IMR-90 (cell line): Measurements from ENCODE around the gene PLB1. TPM values are rescaled to one million over a fixed set of nuclear protein-coding genes. Genes with fewer than 3 reads are reported as not detected.

Source experiments
- ATAC-seq: fragments of 200-7000 bp; cut with Tn5 transposase; 2 replicates; pipeline ENCODE4 v1.9.1; 2020; ENCODE audit warnings: low read depth, mild to moderate bottlenecking, moderate library complexity
- BruUV-seq: library from RNA; stranded (reverse); fragments of 400-500 nt; replicated peaks from 2 replicates; lab custom pipeline; 2021; lab: Mats Ljungman, UMichigan
- CTCF ChIA-PET: fragments of 300-600 bp; formaldehyde crosslinking; extraction: SDS; loops from one replicate; lab custom pipeline; 2021; ENCODE audit warnings: antibody characterized with exemption; lab: Yijun Ruan, JAX
- POLR2A ChIA-PET: fragments of 300-600 bp; sonication (Branson Sonifier 250); formaldehyde crosslinking; loops from one replicate; lab custom pipeline; 2022; ENCODE audit warnings: antibody characterized with exemption; ENCODE audit not compliant: unreplicated experiment; lab: Charles Lee
- DNase-seq: peaks from one replicate; pipeline ENCODE4 v3.0.0; 2013
- H2AFZ ChIP-seq: replicated peaks from 2 replicates; pipeline ENCODE3; 2013; ENCODE audit warnings: low read length, mild to moderate bottlenecking; ENCODE audit not compliant: poor library complexity
- H2AK5ac ChIP-seq: 2 replicates; pipeline ENCODE4 v1.6.1; 2013; ENCODE audit warnings: low read depth, low read length, inconsistent platforms
- H2AK9ac ChIP-seq: replicated peaks from 2 replicates; pipeline ENCODE3; 2013; ENCODE audit warnings: mild to moderate bottlenecking, low read depth, low read length, moderate library complexity; ENCODE audit not compliant: poor library complexity
- H2BK120ac ChIP-seq: 2 replicates; pipeline ENCODE4 v1.6.1; 2013; ENCODE audit warnings: low read depth, low read length, inconsistent platforms
- H2BK15ac ChIP-seq: 3 replicates; pipeline ENCODE4 v1.6.1; 2013; ENCODE audit warnings: low read depth, low read length, inconsistent platforms
- H2BK20ac ChIP-seq: 2 replicates; pipeline ENCODE4 v1.6.1; 2013; ENCODE audit warnings: low read depth, mild to moderate bottlenecking, inconsistent platforms, low read length, moderate library complexity
- H2BK5ac ChIP-seq: 2 replicates; pipeline ENCODE4 v1.6.1; 2013; ENCODE audit warnings: mild to moderate bottlenecking, low read depth, low read length, inconsistent platforms; ENCODE audit not compliant: poor library complexity, severe bottlenecking
- H3K14ac ChIP-seq: replicated peaks from 2 replicates; pipeline ENCODE4 v1.6.1; 2013; ENCODE audit warnings: low read depth, low read length, inconsistent platforms
- H3K18ac ChIP-seq: 2 replicates; pipeline ENCODE4 v1.6.1; 2013; ENCODE audit warnings: low read depth, low read length, control low read depth
- H3K23ac ChIP-seq: 2 replicates; pipeline ENCODE4 v1.6.1; 2013; ENCODE audit warnings: low read depth, low read length, inconsistent platforms
- H3K27ac ChIP-seq: 2 replicates; pipeline ENCODE4 v1.5.1; 2013; ENCODE audit warnings: mild to moderate bottlenecking, control low read depth, low read length; ENCODE audit not compliant: insufficient read depth
- H3K27me3 ChIP-seq: 2 replicates; pipeline ENCODE4 v1.6.1; 2013; ENCODE audit warnings: low read length; ENCODE audit not compliant: control insufficient read depth, insufficient read depth
- H3K36me3 ChIP-seq: 2 replicates; pipeline ENCODE4 v1.6.1; 2013; ENCODE audit warnings: low read length, mixed read lengths; ENCODE audit not compliant: control insufficient read depth, insufficient read depth
- H3K4ac ChIP-seq: 2 replicates; pipeline ENCODE4 v1.6.1; 2013; ENCODE audit warnings: low read depth, low read length, inconsistent platforms
- H3K4me1 ChIP-seq: 2 replicates; pipeline ENCODE4 v1.6.1; 2013; ENCODE audit warnings: low read length, mixed read lengths; ENCODE audit not compliant: control insufficient read depth, insufficient read depth
- H3K4me2 ChIP-seq: 2 replicates; pipeline ENCODE4 v1.6.1; 2013; ENCODE audit warnings: low read depth, mild to moderate bottlenecking, control low read depth, low read length, moderate library complexity
- H3K4me3 ChIP-seq: 2 replicates; pipeline ENCODE4 v1.5.1; 2013; ENCODE audit warnings: low read depth, mild to moderate bottlenecking, control low read depth, low read length, moderate library complexity; ENCODE audit not compliant: insufficient read depth
- H3K56ac ChIP-seq: 2 replicates; pipeline ENCODE4 v1.6.1; 2013; ENCODE audit warnings: low read length, inconsistent platforms; ENCODE audit not compliant: insufficient read depth; ENCODE audit errors: extremely low read depth
- H3K79me1 ChIP-seq, 2 experiments: 2 replicates each; pipeline ENCODE4 v1.6.1; 2013; ENCODE audit warnings: low read length in 2 of 2, inconsistent platforms in 1 of 2, low read depth in 1 of 2
- H3K9ac ChIP-seq: 2 replicates; pipeline ENCODE4 v1.6.1; 2013; ENCODE audit warnings: low read depth, low read length, control low read depth
- H3K9me1 ChIP-seq: 2 replicates; pipeline ENCODE4 v1.6.1; 2013; ENCODE audit warnings: low read length, inconsistent platforms; ENCODE audit not compliant: insufficient read depth
- H3K9me3 ChIP-seq: 2 replicates; pipeline ENCODE4 v1.6.1; 2013; ENCODE audit warnings: low read length; ENCODE audit not compliant: control insufficient read depth, insufficient read depth
- H4K20me1 ChIP-seq: 2 replicates; pipeline ENCODE4 v1.6.1; 2013; ENCODE audit warnings: low read length, inconsistent platforms; ENCODE audit not compliant: insufficient read depth
- H4K5ac ChIP-seq: 2 replicates; pipeline ENCODE4 v1.6.1; 2013; ENCODE audit warnings: mild to moderate bottlenecking, low read depth, low read length, control low read depth
- H4K8ac ChIP-seq, 2 experiments: 2 replicates each; pipeline ENCODE4 v1.6.1; 2013; ENCODE audit warnings: low read depth in 2 of 2, low read length in 2 of 2, control low read depth in 1 of 2, inconsistent platforms in 1 of 2
- H4K91ac ChIP-seq: 2 replicates; pipeline ENCODE4 v1.6.1; 2013; ENCODE audit warnings: low read depth, low read length, inconsistent platforms; ENCODE audit not compliant: insufficient read depth
- CEBPB ChIP-seq: IDR thresholded peaks from 2 replicates; pipeline ENCODE4 v1.6.1; 2012; ENCODE audit warnings: low read depth, low read length, improper control_type of control experiment
- NFE2L2 ChIP-seq: fragments of 150-350 bp; IDR thresholded peaks from 2 replicates; pipeline ENCODE4 v1.6.1; 2016; ENCODE audit warnings: low read depth, mild to moderate bottlenecking, low read length
- SMC3 ChIP-seq: fragments of 150-350 bp; IDR thresholded peaks from 2 replicates; pipeline ENCODE4 v1.6.1; 2016; ENCODE audit warnings: low read depth, mild to moderate bottlenecking, antibody characterized with exemption, low read length, moderate library complexity
- WGBS, 2 experiments: methylation state at CpG; one replicate each; pipeline versions ENCODE4 v1.1.5 to v1.1.7; 2013; ENCODE audit warnings: missing lambda C conversion rate in 2 of 2; ENCODE audit not compliant: insufficient read length in 1 of 2; ENCODE audit errors: extremely low coverage in 2 of 2; 5-methylcytosine and 5-hydroxymethylcytosine counted together
- dilution Hi-C: fragments of 300-500 bp; cut with HindIII; formaldehyde crosslinking; loops from one replicate; pipeline ENCODE4 v1.14.3; 2018; ENCODE audit warnings: low sequenced_read_pairs; ENCODE audit not compliant: unreplicated experiment
- in situ Hi-C: fragments of 300-500 bp; cut with MboI; formaldehyde crosslinking; loops from 3 replicates; pipeline ENCODE4 v1.14.3; 2019; ENCODE audit warnings: low sequenced_read_pairs, inconsistent platforms, mixed read lengths
- intact Hi-C: fragments of 100-400 bp; cut with micrococcal nuclease; formaldehyde crosslinking; loops from 2 replicates; pipeline ENCODE4 v1.10.0; 2022
- polyA plus RNA-seq, 3 experiments: library from polyadenylated mRNA; depleted of rRNA; stranded (reverse); fragments of >200 nt; gene quantifications; 2 replicates each; pipeline ENCODE4 v1.2.3, GENCODE V29; 2012; ENCODE audit warnings: low replicate concordance in 1 of 3
- total RNA-seq: library from RNA; depleted of rRNA; stranded (reverse); fragments of >200 nt; gene quantifications from 2 replicates; pipeline ENCODE4 v1.2.3, GENCODE V29; 2012
- TF ChIP-seq, protein P1 (sequence below): fragments of 150-350 bp; IDR thresholded peaks from 2 replicates; pipeline ENCODE4 v1.6.1; 2017; ENCODE audit warnings: mild to moderate bottlenecking, antibody characterized with exemption, low read length, low read depth

The PLB1 gene
- total and polyA plus RNA-seq, 2 of the 4 experiments (the other 2 are of a cell fraction): 0.74 to 0.90 TPM

DNA sequence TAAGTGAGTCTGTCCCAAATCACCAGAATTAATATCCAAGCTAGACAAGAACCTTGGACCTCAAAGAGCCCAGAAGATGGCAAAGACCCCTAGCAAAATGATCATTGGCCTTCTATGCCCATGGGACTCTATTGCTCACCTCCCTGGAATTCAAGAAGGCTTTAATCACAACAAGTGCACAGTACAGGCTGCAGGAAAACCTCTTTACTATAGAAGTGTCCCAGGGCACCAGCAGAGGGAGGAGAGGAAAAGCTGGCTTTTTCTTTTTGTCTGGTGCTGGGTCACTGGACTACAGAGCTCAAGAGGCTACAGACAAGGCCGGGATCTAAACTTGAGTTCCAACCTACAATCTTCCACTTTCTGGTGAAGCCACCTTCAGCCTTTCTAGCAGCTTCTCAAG is 167.5 kb downstream of the PLB1 start (continued):
- no peak for TF ChIP-seq CEBPB

GRCh38 chr2:28664120-28664842 is 168.4 kb downstream of the PLB1 start:
- CTCF ChIA-PET: interaction anchor here (0.6 to 4.4 kb wide), 7 partner anchors 43 to 146 kb away, joined by 3 to 24 read pairs (median 3); no protein-coding TSS in a partner anchor
- Histone ChIP-seq H3K4me3 (no peak overlapping the region), H2AK5ac (peak overlapping the region; percentile 87), H3K14ac (peak overlapping the region; percentile 82), H3K56ac (0 out of 2 replicates have a peak overlapping the region, but pooled peaks have one; percentile 6), H3K27ac (peak overlapping the region; percentile 90), H2BK15ac (peak overlapping the region; percentile 97), H3K4me1 (peaks cover 32% of the 10 kb centered on the region), H3K9me1 (peaks cover 16% of the 10 kb centered on the region), H3K9me3 (no peaks in the 10 kb centered on the region), H2AK9ac (peak overlapping the region; percentile 31), H3K23ac (peak overlapping the region; percentile 87), H2BK5ac (peak overlapping the region; percentile 76), H3K4me2 (peak overlapping the region; percentile 27; the same call in 1 of the 2 replicates), H2AFZ (peak overlapping the region; percentile 81), H3K36me3 (no peaks in the 10 kb centered on the region), H4K5ac (peak overlapping the region; percentile 10), H2BK20ac (peak overlapping the region; percentile 82), H3K4ac (peak overlapping the region; percentile 88), H4K91ac (peak overlapping the region; percentile 85), H3K27me3 (no peaks in the 10 kb centered on the region), H2BK120ac (peak overlapping the region; percentile 88), H3K18ac (peak overlapping the region; percentile 61), H3K79me1 (peaks cover 0 to 13% of the 10 kb centered on the region in 2 experiments; a peak in 1 of 4 replicates), H4K20me1 (no peaks in the 10 kb centered on the region), H4K8ac (peak overlapping the region; percentile 66 to 75), H3K9ac (peak overlapping the region; percentile 26)
- dilution Hi-C loops (no loop called here), in situ Hi-C loops (no loop called here), intact Hi-C loops (loop anchor here (2.0 to 10.0 kb wide), 2 partner anchors 53 to 231 kb away; partner anchors contain the start of gene WDR43)
- 46% methylated on average over 17 of the region's 22 CpGs; no CpG with 5 or more reads in 1 of the 2 experiments for WGBS, 2 experiments
- ATAC-seq (peak; percentile 61), DNase-seq (peak; percentile 54)
- POLR2A ChIA-PET: no interaction called here
- TF ChIP-seq NFE2L2 (peak; percentile 63), SMC3 (no peak)
- TF ChIP-seq, protein P1, sequence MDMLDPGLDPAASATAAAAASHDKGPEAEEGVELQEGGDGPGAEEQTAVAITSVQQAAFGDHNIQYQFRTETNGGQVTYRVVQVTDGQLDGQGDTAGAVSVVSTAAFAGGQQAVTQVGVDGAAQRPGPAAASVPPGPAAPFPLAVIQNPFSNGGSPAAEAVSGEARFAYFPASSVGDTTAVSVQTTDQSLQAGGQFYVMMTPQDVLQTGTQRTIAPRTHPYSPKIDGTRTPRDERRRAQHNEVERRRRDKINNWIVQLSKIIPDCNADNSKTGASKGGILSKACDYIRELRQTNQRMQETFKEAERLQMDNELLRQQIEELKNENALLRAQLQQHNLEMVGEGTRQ: no peak
- no TSS peak for BruUV-seq
